Skin of body (tissue), 2 donors: ENCODE measurements around the gene FBF1. TPM values are rescaled to one million over a fixed set of nuclear protein-coding genes. Genes with fewer than 3 reads are reported as not detected.

Experiments
- DNase-seq: peaks from one replicate; lab custom pipeline; 2025; lab: John Stamatoyannopoulos, UW
- total RNA-seq: library from RNA; depleted of rRNA; stranded (reverse); fragments of >200 nt; gene quantifications from one replicate; pipeline ENCODE4 v1.2.3, GENCODE V29; 2014

Gene FBF1
- total RNA-seq, 1 donor from 2014 or later, result 11.5 TPM

GRCh38 chr17:75950421-75950820 is 9.6 kb upstream of the FBF1 start:
- no peak for DNase-seq

- no peak for DNase-seq
Measured at GRCh38 chr17:75945211-75945610, 4.4 kb upstream of the FBF1 start.

- DNase-seq, result no peak
Measured at GRCh38 chr17:75943491-75943890, 2.6 kb upstream of the FBF1 start.

DNA sequence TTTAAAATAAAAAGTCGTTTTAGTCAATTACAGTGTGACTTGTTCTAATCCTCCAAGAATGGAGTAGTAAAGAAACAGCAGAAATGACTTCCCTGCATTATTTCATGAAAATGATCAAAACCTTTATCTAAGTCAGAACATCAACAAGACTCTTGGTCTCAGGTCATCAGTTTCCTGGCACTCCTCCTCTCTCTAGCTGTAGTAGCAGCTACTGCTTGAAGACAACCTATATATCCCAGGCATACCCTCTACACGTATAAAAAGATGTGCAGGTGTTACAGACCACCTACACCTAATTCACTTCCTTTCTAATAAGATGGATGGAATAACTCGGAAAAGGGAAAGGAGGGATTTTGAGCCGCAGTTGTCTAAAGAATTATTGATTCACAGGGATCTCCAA is 1.6 kb upstream of the FBF1 start:
- DNase-seq, result no peak

DNA sequence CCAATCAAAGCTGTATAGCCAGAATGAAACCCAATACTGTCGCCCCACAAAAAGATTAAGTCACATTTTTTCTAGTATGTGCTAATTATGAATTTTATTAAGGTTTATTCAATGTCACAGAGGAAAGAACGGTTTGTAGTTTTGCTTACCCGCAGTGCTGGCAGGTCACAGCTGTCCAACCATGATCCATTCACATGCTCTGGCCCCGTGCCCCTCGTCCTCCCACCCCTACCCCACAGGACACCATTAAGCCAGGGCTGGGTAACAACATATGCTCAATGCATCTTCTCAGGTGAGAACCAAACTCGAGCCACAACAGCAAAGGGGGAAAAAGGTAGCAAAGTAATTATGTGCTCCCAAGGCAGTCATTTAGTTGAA is 589 bp upstream of the FBF1 start:
- DNase-seq, result no peak

- no peak for DNase-seq
Measured at GRCh38 chr17:75937652-75938051, 3.2 kb downstream of the FBF1 start.

DNA sequence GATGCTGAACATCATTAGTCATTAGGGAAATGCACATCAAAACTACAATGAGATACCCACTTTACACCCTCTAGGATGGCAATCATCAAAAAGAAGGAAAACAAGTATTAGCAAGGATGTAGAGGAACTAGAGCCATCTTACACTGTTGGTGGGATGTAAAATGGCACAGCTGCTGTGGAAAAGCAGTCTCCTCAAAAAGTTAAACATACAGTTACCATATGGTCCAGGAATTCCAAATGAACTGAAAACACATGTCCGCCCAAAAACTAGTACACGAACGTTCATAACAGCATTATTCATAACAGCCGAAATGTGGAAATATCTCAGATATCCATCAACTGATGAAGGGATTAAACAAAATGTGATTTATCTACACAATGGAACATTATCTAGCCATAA is 7.0 kb downstream of the FBF1 start:
- peak; percentile 89 for DNase-seq

GRCh38 chr17:75932852-75933251 is 8.0 kb downstream of the FBF1 start:
- DNase-seq, result no peak

DNA sequence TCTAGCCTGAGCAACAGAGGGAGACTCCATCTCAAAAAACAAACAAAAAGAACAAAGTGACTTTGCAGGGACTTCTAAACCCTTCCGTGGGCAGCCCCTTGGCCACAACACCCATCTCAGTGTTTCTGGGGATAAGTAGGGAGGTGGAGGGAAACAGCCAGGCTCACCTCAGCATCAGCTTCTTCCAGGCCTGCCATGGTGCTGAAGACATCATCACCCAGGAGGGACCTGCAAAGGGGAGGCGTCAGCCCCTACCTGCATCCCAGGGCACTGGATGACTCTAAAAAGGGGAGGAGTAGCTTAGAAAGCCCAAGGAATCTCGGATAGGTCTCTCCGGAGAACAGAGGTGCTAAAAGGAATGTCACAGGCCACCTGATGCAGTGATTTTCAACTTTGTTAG is 9.8 kb downstream of the FBF1 start:
- DNase-seq, result no peak

- no peak for DNase-seq
Measured at GRCh38 chr17:75927286-75927922, 13.4 kb downstream of the FBF1 start.

- DNase-seq, result no peak
Measured at GRCh38 chr17:75926456-75926855, 14.4 kb downstream of the FBF1 start.

- no peak for DNase-seq
Measured at GRCh38 chr17:75925912-75926311, 14.9 kb downstream of the FBF1 start.

DNA sequence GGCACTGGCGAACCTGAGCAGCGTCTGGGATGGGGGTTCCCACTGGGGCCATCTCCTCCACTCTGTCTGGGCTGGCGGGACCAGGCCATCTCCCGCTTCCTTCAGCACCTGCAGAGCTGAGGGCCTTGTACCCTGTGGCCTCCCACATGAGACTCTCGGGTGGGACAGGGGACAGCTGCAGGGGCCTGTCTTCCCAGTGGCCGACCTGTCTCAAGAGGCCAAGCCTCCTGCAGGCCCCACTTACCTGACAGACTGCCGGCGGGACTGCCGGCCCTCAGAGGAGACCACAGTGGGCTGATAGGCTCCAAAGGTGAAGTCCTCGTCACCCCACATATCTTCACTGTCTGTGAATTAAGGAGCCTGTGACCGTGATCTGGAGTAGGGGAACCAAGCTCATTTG is 15.7 kb downstream of the FBF1 start:
- no peak for DNase-seq

DNA sequence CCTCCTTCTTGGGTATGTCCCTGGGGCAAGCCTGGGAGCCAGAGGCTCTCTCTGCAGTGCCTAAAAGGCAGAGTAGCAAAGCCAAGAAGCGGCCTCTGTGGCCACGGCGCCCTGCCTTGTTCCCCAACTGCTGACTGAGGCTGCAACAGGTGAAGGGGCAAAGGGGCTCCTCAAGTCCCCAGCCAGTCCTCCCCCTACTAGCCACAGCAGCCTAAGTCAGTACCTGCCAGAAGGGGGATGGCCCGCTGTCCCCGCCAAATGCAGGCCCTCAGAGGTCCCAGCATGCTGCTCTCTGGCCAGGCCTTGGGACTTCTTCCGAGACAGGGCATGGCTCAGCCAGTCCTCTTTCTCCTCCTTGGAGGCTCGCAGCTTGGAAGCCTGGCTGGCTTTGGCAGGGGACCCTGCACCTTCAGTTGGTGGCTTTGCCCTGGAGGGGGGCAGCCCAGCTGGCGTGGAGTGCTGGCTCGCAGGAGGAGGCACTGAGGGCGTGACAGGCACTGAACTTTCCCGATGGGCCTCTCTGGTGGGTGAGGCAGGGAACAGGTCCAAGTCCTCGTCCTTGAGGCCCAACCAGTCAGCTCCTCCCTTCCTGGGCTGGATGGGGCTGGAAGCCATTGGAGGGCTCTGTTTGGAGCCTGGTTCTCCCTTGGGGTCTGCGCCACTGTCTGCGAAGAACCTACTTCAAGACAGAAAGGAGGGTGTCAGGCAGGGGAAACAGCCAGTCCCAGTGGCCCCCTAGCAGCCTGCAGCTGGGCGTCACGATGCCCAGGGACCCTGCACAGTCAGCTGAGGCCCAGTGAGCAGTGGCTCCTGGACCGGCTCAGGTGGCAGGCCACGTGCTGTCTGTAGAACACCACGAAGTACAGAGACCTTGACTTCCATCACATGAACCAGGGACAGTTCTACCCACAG is 17.6 kb downstream of the FBF1 start:
- no peak for DNase-seq

GRCh38 chr17:75922173-75922961 is 18.5 kb downstream of the FBF1 start:
- no peak for DNase-seq

DNA sequence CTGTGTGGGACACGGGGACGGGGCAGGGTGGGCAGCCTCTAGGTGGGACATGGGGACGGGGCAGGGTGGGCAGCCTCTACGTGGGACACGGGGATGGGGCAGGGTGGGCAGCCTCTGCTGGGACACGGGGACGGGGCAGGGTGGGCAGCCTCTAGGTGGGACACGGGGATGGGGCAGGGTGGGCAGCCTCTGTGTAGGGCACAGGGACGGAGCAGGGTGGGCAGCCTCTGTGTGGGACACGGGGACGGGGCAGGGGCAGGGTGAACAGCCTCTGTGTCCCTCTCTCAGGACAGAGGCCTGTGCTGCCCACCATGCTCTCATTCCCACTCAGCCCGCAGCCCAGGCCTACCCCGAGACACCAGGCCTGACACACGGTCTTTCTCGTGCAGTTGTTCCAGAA is 19.2 kb downstream of the FBF1 start:
- DNase-seq, result no peak

DNA sequence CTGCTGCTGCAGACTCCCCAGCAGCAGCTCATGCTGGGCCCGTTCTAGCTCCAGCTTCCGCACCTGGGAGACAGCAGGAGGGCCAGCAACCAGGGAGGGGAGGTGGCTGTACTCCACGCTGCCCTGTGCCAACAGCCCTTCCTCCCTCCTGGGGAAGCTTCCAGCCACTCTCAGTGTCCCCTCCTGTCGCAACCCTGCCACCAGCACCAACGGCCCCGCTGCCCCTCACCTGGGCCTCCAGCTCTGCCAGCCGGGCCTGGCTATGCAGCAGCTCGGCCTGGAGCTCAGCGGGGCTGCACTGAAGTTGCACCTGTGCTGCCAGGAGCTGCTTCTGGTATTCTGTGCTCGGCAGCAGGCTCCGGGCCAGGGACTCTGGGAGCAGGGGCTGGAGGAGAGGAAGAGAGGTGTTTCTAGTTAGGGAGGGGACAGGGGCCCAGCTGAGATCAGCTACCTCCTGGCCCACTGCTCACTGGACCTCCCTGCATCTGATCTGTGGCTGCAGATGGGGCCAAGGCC is 20.7 kb downstream of the FBF1 start:
- DNase-seq, result no peak

DNA sequence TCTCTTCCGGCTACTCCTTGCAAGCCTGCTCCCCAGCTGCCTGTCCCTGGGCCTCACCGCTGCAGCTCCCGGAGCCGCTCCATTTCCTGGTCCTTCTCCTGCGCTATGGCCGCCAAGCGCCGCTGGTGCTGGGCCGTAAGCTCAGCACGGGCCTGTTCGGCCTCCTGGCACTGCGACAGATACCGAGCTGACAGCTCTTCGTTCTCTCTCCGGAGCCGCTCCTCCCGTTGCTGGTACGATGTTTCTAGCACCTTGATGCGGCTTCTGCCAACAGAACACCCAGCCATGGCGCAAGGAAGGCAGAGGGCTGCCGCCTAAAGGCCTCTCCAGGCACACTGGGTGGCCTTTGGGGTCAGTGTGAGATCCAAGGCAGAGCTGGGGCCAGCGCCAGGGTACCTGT is 21.2 kb downstream of the FBF1 start:
- DNase-seq, result no peak

DNA sequence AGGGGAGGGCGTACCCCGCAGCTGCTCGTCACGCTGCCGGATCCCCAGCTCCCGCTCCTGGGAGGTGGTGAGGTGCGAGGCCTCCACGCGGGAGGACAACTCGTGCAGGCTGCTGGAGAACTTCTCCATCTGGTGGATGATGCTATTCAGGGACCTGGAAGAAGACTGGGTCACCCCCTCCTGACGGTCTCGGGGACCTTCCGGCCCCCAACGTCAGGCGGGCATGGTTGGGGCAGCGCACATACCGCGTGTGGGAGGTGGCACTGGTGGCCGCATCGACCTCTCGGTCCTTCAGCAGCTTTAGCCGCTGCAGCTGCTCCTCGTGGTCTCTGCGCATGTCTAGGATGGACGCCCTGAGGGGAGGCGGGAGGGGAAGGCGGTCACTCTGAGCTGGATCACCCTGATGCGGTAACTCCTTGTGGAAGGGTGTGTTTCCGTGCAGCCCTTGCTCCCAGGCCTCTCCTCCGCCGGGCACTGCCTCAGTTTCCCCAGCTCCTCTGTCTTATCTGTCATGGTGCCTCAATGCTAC is 22.9 kb downstream of the FBF1 start:
- DNase-seq, result no peak

DNA sequence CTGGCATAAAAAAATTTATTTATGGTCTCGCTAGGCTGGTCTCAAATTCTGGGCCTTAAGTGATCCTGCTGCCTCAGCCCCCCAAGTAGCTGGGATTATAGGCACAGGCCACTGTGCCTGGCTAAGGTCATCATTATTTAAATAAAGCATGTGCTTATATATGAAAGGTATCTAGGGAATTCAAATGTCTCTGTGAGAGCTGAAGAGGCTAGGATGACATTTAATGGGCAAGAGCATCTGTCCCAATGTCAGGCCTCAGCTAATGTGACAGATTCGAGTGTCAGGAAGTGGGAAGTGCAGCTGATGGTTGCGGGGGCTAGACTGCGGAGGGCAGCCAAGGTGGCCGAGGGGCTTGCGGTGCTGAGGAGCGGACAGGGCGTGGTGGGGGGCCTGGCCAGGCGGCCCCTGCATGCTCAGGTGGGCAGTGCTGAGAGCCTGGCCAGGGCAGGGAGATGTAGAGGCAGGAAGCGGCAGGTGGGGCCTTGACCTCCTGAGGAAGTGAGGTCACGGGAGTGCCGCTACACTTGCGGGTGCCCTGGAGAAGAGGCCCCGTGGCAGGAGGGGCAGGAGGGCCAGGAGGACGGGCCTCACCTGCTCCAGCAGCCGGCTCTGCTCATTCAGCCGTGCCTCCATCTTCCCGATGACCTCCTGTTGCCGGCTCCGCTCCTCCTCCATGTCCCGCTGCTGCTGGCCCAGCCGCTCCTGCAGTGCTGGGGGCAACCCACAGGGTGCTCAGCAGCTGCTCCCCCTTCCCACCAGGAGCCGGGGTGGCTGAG is 23.5 kb downstream of the FBF1 start:
- no peak for DNase-seq

GRCh38 chr17:75915268-75915667 is 25.6 kb downstream of the FBF1 start:
- DNase-seq, result no peak
